RCC 7860 (cell line): ENCODE results near the gene HOXD12.
A peak's percentile ranks its signal among the peaks of the same experiment; 100 is the strongest.

Source experiments
- DNase-seq: peaks from one replicate; pipeline ENCODE4 v3.0.0-alpha.2; 2015; ENCODE audit warnings: low spot score
- FAIRE-seq: peaks from 2 replicates; lab custom pipeline; 2012; peaks lifted over from hg19 to GRCh38; lab: Jason Lieb, UNC

HOXD12 gene

GRCh38 chr2:176105078-176105729 lies 5.6 kb downstream of the HOXD12 start:
- DNase-seq (peak; percentile 21), FAIRE-seq (no peak)

- no peak for FAIRE-seq
- DNase-seq = no peak
These were observed 6.4 kb downstream of the HOXD12 start for GRCh38 chr2:176105730-176106580.

GRCh38 chr2:176106581-176107539 lies 7.3 kb downstream of the HOXD12 start, which contains the start of gene HOXD11:
Gene HOXD11, plus strand, starts transcription at chr2:176107280. Its CDS starts 76 bp downstream, at chr2:176107356.
- FAIRE-seq (no peak), DNase-seq (peak; percentile 61)

GRCh38 chr2:176107731-176108181 lies 8.2 kb downstream of the HOXD12 start:
- DNase-seq (no peak), FAIRE-seq (no peak)

- DNase-seq (no peak), FAIRE-seq (no peak)
These were observed 9.8 kb downstream of the HOXD12 start for GRCh38 chr2:176109192-176109901.

GRCh38 chr2:176109946-176110345 lies 10.4 kb downstream of the HOXD12 start:
- no peak for FAIRE-seq
- no peak for DNase-seq

DNA sequence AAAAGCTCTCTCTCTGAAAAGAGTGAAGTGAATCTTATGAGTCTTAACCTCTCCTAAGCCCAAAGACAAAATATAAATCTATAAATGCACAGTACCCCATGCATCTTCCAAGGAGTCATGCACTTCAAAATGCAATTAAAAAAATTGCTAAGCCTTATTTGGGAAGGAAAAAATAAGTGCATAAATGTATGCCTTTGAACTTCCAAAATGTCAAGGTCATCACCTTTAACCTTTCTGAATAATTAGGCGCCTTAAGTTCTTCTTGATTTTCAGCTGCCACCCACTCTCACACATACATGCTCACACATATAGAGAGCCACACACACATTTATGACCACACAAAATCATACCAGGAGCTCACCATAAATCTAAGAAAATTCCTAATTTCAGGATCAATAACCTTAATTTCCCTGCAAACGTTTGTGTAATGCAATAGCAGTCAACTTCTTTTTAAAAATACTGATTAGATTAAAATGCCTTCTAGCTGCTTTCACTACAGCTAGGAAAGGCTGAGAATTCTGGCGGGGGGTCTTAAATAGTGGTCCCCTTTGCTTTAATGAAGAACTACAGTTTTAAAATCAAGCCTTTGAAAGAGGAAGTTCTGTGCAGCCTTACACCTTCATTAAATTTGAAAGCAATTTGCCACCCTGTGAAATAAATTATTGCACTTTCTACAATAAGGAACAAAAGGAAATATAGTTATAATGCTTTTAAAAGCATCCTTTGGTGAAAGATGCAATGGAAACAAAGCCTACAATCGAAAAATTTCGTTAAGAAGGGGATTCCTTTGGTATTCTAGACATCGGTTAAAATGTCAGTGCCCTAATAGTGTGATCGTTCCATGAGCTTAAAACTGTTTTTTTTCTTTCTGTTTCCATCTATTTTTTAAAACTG lies 11.1 kb downstream of the HOXD12 start:
- no peak for FAIRE-seq
- DNase-seq = no peak

GRCh38 chr2:176111309-176111663 lies 11.7 kb downstream of the HOXD12 start:
- DNase-seq (no peak), FAIRE-seq (no peak)

DNA sequence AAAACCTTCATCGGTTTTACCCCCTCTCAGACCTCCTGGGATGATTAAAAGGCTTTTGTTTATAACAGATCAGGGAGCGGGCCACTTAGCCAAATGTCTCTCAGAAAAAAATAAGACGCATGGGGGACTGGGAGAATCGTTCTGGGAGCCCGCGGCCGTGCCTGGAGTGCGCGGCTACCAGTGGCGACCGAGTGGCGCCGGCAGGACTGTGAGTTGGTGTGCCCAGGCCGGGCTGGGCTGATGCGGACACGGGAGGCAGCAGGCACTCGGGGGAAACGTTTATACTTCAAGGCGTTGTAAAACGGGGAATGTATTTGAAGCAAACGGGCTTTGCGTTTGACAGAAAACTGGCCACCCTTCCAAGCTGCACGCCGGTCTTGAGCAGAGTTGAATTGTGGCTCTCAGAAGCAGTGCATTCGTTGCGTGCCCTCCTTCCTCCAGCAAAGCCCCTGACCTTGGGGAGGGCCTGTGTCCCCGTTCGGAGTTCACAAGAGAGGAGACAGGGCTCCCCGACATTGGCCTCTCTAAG lies 12.3 kb downstream of the HOXD12 start:
- no peak for FAIRE-seq
- no peak for DNase-seq

GRCh38 chr2:176112375-176113302 lies 13.0 kb downstream of the HOXD12 start:
- no peak for FAIRE-seq

DNA sequence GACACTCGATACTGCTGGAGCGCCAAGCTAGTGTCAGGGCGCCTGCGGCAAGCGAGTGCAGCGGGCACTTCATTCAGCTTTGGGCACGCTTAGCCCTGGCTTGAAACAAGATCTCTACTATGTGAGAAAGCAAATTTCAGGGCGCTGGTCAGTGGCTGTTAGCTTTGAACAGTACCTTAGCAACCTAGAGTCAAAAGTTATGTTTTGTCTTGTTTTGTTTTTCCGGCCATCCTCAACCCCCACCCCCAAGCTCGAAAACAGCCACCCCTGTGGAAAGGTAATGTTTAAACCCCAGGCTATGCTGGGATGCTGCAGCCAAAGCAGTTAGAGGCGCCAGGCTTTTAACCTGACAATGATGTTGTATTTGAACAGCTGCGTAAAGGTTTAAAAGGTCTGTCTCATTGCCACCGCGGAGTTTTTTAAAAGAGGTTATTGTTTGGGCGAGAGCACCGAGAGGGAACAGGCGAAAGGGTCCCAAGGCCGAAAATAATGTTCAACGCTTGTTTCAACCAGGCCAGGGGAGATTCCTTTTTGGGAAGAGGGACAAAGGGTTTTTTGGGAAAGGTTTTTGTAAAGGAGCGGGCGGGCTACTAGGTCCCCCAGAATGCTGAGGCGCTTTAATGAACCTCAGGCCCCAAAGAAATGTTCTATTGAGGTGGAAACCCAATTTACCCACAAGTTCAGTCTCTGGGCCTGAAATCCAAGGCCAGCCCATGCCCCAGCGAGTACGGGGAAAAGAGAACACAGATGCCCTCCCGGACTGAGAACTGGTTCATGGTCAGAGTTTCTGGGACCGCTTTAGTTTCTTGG lies 14.7 kb downstream of the HOXD12 start:
- DNase-seq (no peak), FAIRE-seq (no peak)

More at GRCh38 chr2:176112375-176113302, 13.0 kb downstream of the HOXD12 start:
- DNase-seq = no peak

DNA sequence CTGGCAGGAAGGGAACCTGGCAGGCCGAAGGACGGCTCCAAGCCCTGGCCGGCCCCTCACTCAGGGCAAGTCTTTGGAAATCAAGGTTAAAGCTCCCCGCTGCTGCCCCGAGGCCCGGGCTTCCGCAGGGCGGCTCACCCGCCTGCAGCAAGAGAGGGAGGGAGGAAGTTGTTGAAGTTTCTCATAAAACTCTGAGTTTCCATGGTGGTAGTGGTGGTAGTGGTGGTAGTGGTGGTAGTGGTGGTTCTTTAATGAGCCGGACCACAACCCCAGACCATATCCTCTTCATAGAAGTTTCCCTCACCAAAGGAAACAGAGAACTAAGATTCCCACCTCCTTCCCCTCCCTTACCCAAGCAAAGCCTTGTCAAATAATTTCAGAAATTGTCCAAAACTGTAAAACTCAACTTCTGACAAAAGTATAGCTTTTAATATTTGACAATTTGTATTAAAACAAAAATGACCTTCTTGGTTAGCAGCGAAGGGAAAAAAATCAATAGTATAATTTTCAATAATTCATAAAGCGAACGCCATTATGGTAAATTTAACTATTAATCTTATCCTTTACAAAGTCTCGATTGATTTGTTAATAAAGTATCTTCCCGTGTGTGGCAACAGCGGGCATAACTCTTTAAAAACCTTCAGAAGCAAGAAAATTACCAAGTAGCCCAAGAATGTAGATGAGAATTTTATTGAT lies 15.5 kb downstream of the HOXD12 start:
- DNase-seq (no peak), FAIRE-seq (no peak)

GRCh38 chr2:176115883-176116813 lies 16.6 kb downstream of the HOXD12 start, which contains the start of gene HOXD10:
Gene HOXD10, plus strand, starts transcription at chr2:176116778. Its CDS starts 56 bp downstream, at chr2:176116834.
- DNase-seq = no peak
- no peak for FAIRE-seq

GRCh38 chr2:176117162-176117822 lies 17.7 kb downstream of the HOXD12 start:
- no peak for DNase-seq
- FAIRE-seq = no peak

DNA sequence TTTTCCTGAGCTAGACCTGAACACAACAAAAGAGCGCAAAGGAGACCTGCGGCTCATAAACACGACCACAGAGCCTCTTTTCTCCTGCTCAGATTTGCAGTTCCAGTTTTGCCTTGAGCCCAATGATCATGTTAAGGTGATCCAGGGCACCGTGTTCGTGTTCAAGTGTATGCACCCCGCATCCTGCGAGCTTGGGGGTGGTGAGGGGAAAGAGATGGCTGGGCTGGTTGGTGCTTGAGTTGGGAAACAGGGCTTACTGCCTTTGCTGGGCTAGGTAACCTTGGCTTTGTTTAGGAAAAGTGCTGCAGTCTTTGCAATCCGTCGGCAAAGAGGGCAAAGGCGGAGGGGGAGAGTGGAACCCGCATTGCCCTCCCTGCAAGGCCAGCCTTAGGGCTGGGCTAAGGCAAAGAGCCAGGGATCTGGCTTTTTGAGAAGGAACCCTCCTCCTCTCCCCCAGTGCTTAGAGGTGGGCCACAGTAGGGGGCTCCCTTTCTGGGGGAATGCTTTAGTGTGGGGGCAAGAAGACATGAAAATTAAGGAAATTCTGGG lies 18.3 kb downstream of the HOXD12 start:
- FAIRE-seq = no peak
- DNase-seq = no peak
